Renal cortical epithelial cell (primary cell): Measurements from ENCODE around the gene PLPP6. TPM values are rescaled to one million over a fixed set of nuclear protein-coding genes. Genes with fewer than 3 reads are reported as not detected.
A peak's percentile ranks its signal among the peaks of the same experiment; 100 is the strongest.

ENCODE experiments used
- DNase-seq: peaks from one replicate; pipeline ENCODE4 v3.0.0-alpha.2; 2011; ENCODE audit warnings: low read depth
- total RNA-seq: library from RNA; depleted of rRNA; stranded (reverse); fragments of >200 nt; gene quantifications from 2 replicates; pipeline ENCODE4 v1.2.3, GENCODE V29; 2014

The PLPP6 gene
- total RNA-seq, 1 donor from 2014 or later, result 12.5 TPM

DNA sequence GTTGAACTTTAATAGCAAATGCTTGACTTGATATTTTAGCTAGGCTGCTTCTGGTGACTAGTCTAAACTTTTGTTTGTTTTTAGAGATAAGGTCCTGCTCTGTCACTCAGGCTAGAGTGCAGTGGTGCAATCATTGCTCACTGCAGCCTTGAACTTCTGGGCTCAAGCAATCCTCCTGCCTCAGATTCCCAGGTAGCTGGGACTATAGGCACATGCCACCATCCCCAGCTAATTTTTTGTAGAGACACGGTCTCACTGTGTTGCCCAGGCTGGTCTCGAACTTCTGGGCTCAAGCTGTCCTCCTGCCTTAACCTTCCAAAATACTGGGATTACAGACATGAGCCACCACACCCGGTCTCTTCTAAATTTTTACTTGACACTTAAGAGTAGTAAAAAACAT, 38.0 kb downstream of the PLPP6 start:
- no peak for DNase-seq

- no peak for DNase-seq
Observed at GRCh38 chr9:4700932-4701331, 38.8 kb downstream of the PLPP6 start.

GRCh38 chr9:4701526-4701925, 39.4 kb downstream of the PLPP6 start:
- DNase-seq, result no peak

DNA sequence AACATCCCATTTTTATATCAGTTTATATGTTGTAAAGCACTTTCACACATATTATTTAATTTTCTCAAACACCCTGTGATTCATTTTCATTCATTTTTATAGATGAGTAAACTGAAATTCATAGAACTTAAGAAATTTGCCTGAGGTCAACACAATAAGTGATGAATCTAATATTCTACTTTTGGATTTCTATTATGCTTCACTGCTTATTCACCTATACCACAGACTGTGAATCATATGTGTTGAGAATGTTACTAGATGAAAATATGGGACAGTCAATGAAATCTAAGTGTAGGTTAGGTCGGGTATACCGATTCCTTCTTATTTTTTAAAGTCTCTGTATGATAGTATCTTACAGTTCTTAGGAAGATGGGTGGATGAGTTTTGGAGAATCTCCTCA, 42.0 kb downstream of the PLPP6 start:
- no peak for DNase-seq

DNA sequence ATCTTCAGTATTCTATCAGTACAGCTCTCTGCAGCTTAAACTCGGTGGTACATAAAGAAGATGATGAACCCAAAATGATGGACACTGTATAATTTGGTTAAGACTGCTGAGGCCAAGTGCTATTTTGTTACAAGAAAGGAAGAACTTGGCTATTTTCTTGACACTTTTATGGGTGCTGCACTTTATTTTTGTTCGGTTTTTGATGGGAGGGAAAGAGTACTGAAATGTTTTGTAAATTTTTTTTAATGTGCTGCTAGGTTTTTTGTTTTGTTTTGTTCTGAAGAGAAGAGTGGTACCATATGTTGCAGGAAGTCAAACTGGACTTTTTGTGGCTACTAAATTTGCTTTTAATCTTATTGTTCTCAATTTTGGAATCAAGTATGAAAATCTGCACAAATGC, 43.9 kb downstream of the PLPP6 start:
- DNase-seq, result no peak

DNA sequence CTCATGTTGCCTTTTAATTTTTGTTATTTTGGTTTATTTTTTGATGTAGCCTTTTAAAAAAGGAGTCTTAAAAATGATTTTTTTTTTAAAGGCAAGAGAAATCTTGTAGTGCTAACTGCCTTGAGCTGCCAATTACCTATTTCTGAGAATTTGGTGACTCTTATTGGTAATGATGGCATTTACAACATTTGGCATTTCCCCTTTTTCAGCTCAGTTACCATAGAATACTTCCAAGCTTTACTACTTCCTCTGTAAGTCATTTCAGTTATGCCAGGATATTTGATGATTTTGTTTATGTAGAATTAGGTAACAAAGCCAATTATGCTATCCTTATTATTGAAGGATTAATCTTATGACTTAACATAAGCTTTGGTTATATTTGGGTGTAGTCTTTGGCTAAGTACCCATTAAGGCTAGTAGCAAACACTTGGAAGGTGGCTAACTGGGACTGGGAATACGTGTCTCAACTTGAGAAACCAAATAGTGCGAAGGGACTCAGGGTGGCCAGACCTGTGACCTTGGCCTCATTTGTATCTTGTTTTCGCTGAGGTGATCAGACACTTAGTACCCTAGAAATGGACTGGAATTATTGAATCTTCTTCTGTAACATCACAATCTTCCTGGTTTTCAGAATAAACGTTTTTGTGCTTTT, 45.0 kb downstream of the PLPP6 start:
- no peak for DNase-seq

DNA sequence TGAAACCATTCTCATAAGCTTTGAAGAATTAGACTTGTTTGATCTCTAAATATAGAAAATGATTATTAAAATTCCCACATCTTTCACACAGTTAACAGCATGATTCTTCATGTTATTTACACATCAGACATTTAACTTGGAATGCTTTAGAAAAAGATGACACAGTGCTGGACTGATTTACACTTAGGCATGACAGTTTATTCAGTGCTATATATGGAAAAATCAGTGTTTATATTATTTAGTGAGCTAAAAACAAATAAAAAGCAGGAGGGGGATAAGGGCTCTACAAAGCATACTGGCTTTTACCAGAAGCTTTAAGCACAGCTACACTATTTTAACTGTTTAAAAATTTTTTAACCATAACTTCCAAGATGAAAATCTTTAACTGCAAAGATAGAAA, 47.3 kb downstream of the PLPP6 start:
- DNase-seq, result no peak

- no peak for DNase-seq
Observed at GRCh38 chr9:4713849-4714248, 51.8 kb downstream of the PLPP6 start.

- DNase-seq, result peak; percentile 11
Observed at GRCh38 chr9:4714266-4715016, 52.3 kb downstream of the PLPP6 start.

Other genes starting within 250 kb of the PLPP6 start
- gene SLC1A1, start 171.8 kb upstream of the PLPP6 start, total RNA-seq, result 39.1 and 39.5 TPM in 2 replicates
- 3.8 and 7.3 TPM in 2 replicates for gene SPATA6L, start 4.2 kb downstream of the PLPP6 start, total RNA-seq
- gene CDC37L1, start 17.3 kb downstream of the PLPP6 start, total RNA-seq, result 26.7 and 40.6 TPM in 2 replicates
- 101 and 148 TPM in 2 replicates for gene AK3, start 78.9 kb downstream of the PLPP6 start, total RNA-seq
- 12.9 and 18.5 TPM in 2 replicates for gene RCL1, start 130.7 kb downstream of the PLPP6 start, total RNA-seq